Skin of body (tissue), 2 donors: ENCODE measurements around the gene ACOT7. TPM values are rescaled to one million over a fixed set of nuclear protein-coding genes. Genes with fewer than 3 reads are reported as not detected.

ENCODE experiments used
- DNase-seq: peaks from one replicate; lab custom pipeline; 2025; lab: John Stamatoyannopoulos, UW
- total RNA-seq: library from RNA; depleted of rRNA; stranded (reverse); fragments of >200 nt; gene quantifications from one replicate; pipeline ENCODE4 v1.2.3, GENCODE V29; 2014

ACOT7 gene
- total RNA-seq, 1 donor from 2014 or later, result 10.0 TPM

- DNase-seq, result no peak
Observed at GRCh38 chr1:6424619-6425593, 31.3 kb upstream of the ACOT7 start, which contains the start of gene ESPN. Gene ESPN (plus strand): TSS chr1:6424776. CDS start chr1:6424956, 180 bp downstream.

- no peak for DNase-seq
Observed at GRCh38 chr1:6424000-6424565, 30.5 kb upstream of the ACOT7 start.

DNA sequence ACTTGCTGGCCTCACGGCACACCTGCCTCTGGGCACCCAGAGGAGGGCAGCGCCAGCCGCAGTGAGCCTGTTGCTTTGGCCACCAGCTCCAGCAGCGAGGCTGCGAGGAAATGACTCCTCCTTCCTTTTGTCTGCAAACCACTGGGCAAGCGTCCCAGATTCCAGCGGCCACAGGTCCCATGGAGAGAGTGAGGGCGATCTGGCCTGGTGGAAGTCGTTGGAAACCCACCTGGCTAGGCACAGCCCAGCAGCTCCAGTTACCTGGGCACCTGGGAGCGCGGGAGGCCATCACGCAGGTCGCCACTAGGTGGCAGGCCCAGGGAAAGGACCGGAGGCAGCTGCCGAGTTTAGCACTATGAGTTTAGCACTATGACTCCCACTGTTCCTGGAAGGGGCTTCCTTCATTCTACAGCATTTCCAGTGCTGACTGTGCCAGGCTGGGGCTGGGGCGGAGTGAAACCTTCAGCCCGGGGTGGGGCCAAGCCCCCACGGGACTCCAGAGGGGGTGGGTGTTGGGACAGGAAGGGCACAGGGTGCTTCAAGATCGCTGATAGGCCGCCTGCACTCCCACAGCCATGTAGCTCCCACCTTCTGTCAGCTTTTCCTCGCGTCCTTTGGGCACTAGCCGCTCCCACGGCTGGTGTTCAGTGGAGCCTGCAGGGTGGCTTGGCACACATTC is 29.9 kb upstream of the ACOT7 start:
- no peak for DNase-seq

- no peak for DNase-seq
Observed at GRCh38 chr1:6421266-6421665, 27.7 kb upstream of the ACOT7 start.

GRCh38 chr1:6420454-6421042 is 27.0 kb upstream of the ACOT7 start:
- no peak for DNase-seq

DNA sequence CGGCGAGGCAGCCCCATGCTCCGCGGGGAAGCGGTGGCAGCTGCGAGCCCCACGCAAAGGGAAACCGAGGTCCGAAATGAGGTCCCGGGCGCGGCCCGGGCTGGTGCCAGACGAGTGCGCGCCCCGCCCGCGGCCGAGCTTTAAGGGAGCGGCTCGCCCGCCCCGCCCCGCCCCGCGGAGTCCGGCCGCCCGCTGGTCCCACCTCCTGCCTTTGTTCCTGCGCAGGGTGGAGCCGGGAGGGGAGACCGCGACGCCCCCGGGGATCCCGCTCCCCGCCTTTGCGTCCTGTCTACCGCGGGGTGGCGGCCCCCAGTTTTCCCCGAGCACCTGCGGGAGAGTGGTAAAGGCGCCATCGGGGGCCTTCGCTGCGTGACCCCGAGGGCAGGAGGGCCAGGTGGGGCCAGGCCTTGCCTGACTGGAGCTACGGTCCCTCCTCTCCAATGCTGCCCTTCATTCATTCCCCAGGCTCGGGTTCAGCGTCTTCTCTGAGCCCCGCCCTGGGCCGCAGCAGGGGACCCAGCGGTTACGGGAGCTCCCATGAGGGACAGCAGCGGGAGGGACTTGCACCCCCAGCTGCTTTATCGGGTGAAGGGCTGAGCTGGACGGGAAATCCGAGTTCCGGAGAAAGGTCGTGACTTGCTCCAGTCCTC is 26.4 kb upstream of the ACOT7 start, which contains the start of gene HES2:
HES2 (minus strand) TSS at position 116 of the 650 bp plus-strand sequence; CDS start at position 17, 99 bp downstream.
- DNase-seq, result no peak

DNA sequence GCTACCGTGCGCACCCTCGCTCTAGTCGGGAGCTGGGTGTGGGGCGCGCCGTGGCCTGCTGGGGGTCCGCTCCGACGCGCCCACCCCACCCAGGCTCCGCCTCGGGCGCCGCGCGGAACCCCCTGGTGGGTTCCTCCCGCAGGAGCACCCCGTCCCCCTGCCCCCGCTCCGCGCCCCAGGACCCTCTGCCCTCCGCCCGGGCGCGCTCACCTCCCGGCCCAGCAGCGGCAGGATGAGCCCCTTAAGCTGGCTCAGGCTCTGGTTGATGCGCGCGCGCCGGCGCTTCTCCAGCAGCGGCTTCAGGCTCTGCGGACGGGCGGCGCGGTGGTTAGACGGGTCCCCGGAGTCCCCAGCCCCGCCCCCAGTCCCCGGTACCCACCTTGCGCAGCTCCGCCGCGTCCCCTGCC is 25.8 kb upstream of the ACOT7 start:
- DNase-seq, result no peak

DNA sequence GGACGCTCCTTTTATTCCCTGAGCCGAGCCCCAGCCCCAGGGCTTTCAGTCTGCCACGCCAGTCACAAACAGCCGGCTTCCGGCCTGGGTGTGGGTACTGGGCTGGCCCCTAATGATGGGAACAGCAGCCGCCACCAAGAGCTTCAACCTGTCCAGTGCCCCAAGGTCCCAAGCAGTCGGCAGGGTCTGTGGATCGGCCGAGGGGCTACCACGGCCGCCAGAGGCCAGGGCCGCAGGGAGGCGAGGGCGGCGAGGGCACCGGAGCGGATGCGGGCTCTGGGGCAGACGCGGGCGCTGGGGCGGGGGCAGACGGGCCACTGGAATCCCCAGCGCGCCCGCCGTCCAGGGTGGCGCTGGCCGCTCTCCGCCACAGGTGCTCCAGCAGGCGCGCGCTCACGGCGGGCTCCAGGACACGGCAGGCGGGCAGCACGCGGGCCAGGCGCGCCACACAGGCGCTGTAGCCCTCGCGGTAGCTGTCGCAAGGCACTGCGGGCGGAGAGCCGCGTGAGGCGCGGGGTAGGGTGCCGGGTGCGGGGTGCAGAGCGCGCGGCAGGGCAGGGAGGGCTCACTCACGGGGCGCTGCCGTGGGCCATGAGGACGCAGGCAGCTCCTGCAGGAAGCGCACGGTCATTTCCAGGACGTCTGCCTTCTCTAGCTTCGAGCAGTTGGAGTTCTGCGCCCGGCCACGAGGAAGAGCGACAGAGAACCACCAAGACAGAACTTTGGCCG is 25.3 kb upstream of the ACOT7 start:
- DNase-seq, result no peak

GRCh38 chr1:6417961-6418667 is 24.5 kb upstream of the ACOT7 start:
- no peak for DNase-seq

DNA sequence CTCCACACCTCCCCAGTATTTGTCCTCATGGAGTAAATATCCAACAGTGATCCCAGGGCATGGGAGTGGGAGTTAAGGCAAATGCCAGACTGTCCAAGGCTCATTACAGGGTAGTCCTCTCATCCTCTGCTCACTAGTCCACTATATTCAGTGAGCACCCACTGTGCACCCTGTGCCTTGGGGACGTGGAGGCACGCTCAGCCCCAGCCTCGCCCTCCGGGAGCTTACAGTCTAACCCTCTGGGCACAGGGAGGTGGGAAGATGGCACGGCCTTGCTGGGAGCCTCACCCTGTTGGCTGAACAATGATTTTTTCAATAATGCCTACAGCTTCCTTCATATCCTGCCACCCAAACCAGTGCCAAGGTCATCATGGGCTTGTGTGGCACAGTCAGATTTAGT is 23.3 kb upstream of the ACOT7 start:
- DNase-seq, result no peak

- DNase-seq, result no peak
Observed at GRCh38 chr1:6416295-6416656, 22.7 kb upstream of the ACOT7 start.

- DNase-seq, result no peak
Observed at GRCh38 chr1:6414881-6415626, 21.5 kb upstream of the ACOT7 start.

DNA sequence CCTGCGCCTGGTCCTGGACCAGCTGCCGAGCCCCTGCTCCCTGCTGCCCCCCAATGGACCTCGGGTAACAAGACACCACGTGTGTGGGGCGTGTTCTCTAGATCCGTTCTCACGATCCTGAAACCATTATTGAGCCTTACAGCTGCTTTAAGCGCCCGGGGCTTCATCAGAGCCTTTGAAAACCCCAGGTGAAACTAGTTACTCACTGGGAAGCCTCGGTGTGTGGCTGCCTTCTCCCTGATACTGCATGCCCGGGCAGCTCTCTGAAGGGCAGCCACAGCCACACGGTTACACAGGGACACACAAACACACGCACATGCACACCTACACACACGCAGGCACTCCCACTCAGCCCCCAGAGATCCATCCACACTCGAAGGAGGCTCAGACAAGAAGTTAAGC is 20.9 kb upstream of the ACOT7 start:
- DNase-seq, result peak; percentile 14

GRCh38 chr1:6412896-6413295 is 19.3 kb upstream of the ACOT7 start:
- no peak for DNase-seq

- no peak for DNase-seq
Observed at GRCh38 chr1:6410248-6410893, 16.8 kb upstream of the ACOT7 start.

DNA sequence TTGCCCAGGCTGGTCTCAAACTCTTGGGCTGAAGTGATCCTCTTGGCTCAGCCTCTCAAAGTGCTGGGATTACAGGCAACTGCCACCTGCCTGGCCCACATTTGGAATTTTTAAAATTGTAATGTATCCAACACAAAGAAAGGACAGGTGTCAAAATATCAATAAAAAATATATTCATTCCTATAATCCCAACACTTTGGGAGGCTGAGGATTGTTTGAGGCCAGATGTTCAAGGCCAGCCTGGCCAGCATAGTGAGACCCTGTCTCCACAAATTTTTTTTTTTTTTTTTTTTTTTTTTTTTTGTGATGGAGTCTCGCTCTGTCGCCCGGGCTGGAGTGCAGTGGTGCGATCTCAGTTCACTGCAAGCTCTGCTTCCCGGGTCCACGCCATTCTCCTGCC is 16.2 kb upstream of the ACOT7 start:
- DNase-seq, result no peak

DNA sequence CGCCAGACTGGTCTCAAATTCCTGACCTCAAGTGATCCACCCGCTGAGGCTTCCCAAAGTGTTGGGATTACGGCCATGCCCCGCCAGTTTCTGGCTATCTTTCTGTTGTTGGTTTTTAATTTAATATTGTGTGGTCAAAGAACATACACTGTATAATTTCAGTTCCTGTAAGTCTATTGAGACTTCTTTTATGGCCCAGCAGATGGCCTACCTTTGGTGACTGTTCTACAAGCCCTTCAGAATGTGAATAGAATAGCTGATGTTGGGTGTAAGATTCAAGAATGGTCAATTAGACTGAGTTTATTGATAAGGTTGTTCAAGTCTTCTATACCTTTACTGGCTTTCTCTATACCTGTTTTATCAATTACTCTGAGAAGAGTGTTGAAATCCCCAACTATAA is 15.5 kb upstream of the ACOT7 start:
- no peak for DNase-seq

DNA sequence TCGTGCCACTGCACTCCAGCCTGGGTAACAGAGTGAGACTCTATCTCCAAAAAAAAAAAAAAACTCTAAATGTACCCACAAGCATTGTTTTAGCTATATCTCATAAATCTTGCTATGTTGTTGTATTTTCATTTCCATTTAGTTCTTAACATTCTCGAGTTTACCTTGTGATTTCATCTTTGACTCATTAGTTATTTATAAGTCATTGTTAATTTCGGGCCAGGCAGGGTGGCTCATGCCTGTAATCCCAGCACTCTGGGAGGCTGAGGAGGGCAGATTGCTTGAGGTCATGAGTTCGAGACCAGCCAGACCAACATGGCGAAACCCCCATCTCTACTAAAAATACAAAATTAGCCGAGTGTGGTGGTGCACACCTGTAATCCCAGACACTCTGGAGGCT is 14.5 kb upstream of the ACOT7 start:
- DNase-seq, result no peak

DNA sequence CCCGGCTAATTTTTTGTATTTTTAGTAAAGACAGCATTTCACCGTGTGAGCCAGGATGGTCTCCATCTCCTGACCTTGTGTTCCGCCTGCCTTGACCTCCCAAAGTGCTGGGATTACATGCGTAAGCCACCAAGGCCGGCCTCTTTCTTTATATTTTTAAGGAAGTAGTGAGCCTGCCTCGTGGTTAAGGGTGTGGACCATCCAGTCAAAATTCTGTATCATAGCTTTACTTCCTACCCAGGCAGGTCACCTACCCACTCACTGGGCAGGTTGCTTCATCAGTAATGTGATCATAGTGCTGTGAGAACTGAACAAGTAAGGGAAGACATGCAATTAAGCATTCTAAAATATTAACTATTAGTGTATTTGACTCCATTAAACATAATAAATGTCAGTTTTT is 8.1 kb upstream of the ACOT7 start:
- DNase-seq, result no peak
